Stimulated activated CD8-positive, alpha-beta memory T cell treated with anti-CD3 and anti-CD28 coated beads, Interleukin-15, amount 100 ng/mL, for 48 hours (primary cell): ENCODE measurements around the gene TXNRD2.
A peak's percentile ranks its signal among the peaks of the same experiment; 100 is the strongest.

ENCODE experiments used
- DNase-seq, 2 donors: peaks; one replicate each; pipeline ENCODE4 v3.0.0-alpha.2; 2020; ENCODE audit warnings: low read depth in 2 of 2

The TXNRD2 gene

GRCh38 chr22:19905347-19906276, 36.0 kb downstream of the TXNRD2 start:
- no peak for DNase-seq

- DNase-seq: no peak
Observed at GRCh38 chr22:19904935-19905334, 36.7 kb downstream of the TXNRD2 start.

GRCh38 chr22:19904174-19904856, 37.3 kb downstream of the TXNRD2 start:
- DNase-seq: no peak

- no peak for DNase-seq
Observed at GRCh38 chr22:19903513-19903912, 38.1 kb downstream of the TXNRD2 start.

- no peak for DNase-seq
Observed at GRCh38 chr22:19903031-19903430, 38.6 kb downstream of the TXNRD2 start.

GRCh38 chr22:19902245-19902715, 39.3 kb downstream of the TXNRD2 start:
- DNase-seq: no peak

GRCh38 chr22:19901577-19902244, 39.9 kb downstream of the TXNRD2 start:
- DNase-seq: no peak

GRCh38 chr22:19900707-19901436, 40.7 kb downstream of the TXNRD2 start:
- no peak for DNase-seq

- DNase-seq: no peak
Observed at GRCh38 chr22:19898831-19899567, 42.6 kb downstream of the TXNRD2 start.

GRCh38 chr22:19898145-19898544, 43.5 kb downstream of the TXNRD2 start:
- no peak for DNase-seq

GRCh38 chr22:19897726-19898125, 43.9 kb downstream of the TXNRD2 start:
- no peak for DNase-seq

GRCh38 chr22:19896665-19897355, 44.8 kb downstream of the TXNRD2 start:
- no peak for DNase-seq

- no peak for DNase-seq
Observed at GRCh38 chr22:19895160-19895849, 46.3 kb downstream of the TXNRD2 start.

- DNase-seq: no peak
Observed at GRCh38 chr22:19893363-19893762, 48.3 kb downstream of the TXNRD2 start.

GRCh38 chr22:19892925-19893324, 48.7 kb downstream of the TXNRD2 start:
- no peak for DNase-seq

GRCh38 chr22:19892257-19892879, 49.2 kb downstream of the TXNRD2 start:
- peak; percentile 36 to 53 for DNase-seq

GRCh38 chr22:19891317-19892256, 50.0 kb downstream of the TXNRD2 start:
- peak; percentile 67 to 68 for DNase-seq
